Measurements from ENCODE around the gene APOBR. TPM values are rescaled to one million over a fixed set of nuclear protein-coding genes. Genes with fewer than 3 reads are reported as not detected.

The APOBR gene
- total RNA-seq, 1 donor from 2014 or later, result not detected

DNA sequence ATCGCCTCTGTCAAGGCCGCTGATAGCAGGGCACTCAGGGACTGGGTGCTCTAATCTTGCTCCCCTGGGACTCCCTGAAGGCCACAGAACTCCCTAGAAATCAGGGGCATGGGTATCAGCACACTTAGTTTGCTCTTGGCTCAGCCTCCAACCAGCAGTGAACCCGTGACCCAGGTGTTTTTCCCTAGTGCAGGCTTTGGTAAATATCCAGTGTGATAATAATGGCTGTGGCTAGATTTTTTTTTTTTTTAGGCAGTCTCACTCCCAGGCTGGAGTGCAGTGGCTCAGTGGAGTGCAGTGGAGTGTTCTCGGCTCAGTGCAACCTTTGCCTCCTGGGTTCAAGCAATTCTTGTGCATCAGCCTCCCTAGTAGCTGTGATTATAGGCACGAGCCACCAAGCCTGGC, 34.0 kb downstream of the APOBR start:
- H3K4me3 Mint-ChIP-seq, result no peak overlapping the region
- H3K9me3 Mint-ChIP-seq, result no peaks in the 10 kb centered on the region

DNA sequence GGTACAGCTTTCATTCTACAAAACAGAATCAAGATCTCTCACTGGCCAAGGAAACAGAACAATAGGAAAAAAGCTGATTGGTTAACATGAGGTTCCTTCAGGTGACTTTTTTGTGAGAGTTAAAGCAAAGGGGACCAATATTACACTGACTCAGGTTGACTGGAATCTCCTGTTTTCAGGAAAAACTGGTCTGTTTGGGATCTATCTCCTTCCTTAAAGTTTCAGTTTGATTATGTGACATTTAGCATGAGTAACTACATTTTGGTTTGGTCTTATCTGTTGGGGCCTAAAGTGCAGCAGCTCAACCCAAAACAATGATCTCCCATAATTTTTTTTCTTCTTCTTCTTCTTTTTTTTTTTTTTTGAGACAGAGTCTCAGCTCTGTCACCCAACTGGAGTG, 34.7 kb downstream of the APOBR start:
- Mint-ChIP-seq H3K4me1 (no peaks in the 10 kb centered on the region), H3K27me3 (ENCODE audit: low read depth) (no peaks in the 10 kb centered on the region), H3K9me3 (no peaks in the 10 kb centered on the region)

More for the DNA sequence above, 34.0 kb downstream of the APOBR start:
- no peak overlapping the region for H3K27ac Mint-ChIP-seq
- DNase-seq (ENCODE audit: low spot score in 2 of 2, unreplicated experiment in 2 of 2), result no peak
- no peaks in the 10 kb centered on the region for H3K4me1 Mint-ChIP-seq
- TF ChIP-seq, protein P1, sequence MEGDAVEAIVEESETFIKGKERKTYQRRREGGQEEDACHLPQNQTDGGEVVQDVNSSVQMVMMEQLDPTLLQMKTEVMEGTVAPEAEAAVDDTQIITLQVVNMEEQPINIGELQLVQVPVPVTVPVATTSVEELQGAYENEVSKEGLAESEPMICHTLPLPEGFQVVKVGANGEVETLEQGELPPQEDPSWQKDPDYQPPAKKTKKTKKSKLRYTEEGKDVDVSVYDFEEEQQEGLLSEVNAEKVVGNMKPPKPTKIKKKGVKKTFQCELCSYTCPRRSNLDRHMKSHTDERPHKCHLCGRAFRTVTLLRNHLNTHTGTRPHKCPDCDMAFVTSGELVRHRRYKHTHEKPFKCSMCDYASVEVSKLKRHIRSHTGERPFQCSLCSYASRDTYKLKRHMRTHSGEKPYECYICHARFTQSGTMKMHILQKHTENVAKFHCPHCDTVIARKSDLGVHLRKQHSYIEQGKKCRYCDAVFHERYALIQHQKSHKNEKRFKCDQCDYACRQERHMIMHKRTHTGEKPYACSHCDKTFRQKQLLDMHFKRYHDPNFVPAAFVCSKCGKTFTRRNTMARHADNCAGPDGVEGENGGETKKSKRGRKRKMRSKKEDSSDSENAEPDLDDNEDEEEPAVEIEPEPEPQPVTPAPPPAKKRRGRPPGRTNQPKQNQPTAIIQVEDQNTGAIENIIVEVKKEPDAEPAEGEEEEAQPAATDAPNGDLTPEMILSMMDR (IDR thresholded peaks at IDR 0.05; ENCODE audit: unreplicated experiment), result no peak
- H3K36me3 Mint-ChIP-seq, result no peaks in the 10 kb centered on the region
- H3K27me3 Mint-ChIP-seq (ENCODE audit: low read depth), result no peaks in the 10 kb centered on the region

DNA sequence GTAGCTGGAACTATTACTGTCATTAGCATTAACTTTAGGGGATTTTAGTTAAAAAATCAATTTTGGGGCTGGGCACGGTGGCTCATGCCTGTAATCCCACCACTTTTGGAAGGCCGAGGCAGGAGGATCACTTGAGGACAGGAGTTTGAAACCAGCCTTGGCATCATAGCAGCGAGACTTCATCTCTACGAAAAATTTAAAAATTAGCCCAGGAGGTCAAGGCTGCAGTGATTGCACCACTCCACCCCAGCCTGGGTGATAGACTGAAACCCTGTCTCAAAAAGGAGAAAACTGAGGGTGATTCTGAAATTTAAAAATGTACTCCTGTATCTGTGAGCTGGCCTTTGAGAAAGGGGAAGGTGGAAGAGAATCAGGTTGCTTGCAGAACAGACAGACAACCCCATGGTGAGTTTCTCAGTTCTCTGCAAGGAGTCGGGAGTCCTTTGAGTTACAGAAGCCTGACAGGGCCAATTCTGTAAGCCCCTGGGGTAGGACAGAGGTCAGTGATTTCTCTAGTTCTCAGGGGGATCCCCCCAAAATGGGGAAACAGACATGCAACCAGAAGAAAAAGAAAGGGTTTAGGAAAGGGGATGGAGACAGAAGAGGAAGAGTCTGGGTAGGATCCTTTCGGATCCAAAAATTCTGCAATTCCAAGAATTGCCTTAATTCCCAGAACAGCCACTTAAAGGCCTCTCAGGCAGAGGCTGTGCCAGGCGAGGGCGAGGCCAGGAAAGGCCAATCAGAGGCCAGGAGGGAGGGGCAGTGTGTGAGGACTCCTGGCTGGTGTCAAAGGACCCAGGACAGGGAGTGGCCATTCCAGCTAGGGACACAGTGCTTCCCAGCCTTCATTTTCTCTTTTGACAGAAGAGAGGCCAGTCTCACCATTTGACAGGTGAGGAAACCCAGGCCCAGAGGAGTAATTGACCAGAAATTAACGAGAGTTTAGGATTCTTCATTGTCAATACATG, 37.6 kb downstream of the APOBR start:
- no peaks in the 10 kb centered on the region for H3K27me3 Mint-ChIP-seq (ENCODE audit: low read depth)
- no peaks in the 10 kb centered on the region for H3K36me3 Mint-ChIP-seq
- DNase-seq (ENCODE audit: low spot score in 2 of 2, unreplicated experiment in 2 of 2), result no peak
- H3K4me1 Mint-ChIP-seq, result peaks cover 2% of the 10 kb centered on the region
- H3K4me3 Mint-ChIP-seq, result no peak overlapping the region
- no peaks in the 10 kb centered on the region for H3K9me3 Mint-ChIP-seq
- TF ChIP-seq, protein P1 (IDR thresholded peaks at IDR 0.05; ENCODE audit: unreplicated experiment), result no peak
- H3K27ac Mint-ChIP-seq, result no peak overlapping the region

More for the DNA sequence above, 34.7 kb downstream of the APOBR start:
- Mint-ChIP-seq H3K27ac (no peak overlapping the region), H3K36me3 (no peaks in the 10 kb centered on the region), H3K4me3 (no peak overlapping the region)
- no peak for DNase-seq (ENCODE audit: low spot score in 2 of 2, unreplicated experiment in 2 of 2)
- TF ChIP-seq, protein P1 (IDR thresholded peaks at IDR 0.05; ENCODE audit: unreplicated experiment), result no peak

DNA sequence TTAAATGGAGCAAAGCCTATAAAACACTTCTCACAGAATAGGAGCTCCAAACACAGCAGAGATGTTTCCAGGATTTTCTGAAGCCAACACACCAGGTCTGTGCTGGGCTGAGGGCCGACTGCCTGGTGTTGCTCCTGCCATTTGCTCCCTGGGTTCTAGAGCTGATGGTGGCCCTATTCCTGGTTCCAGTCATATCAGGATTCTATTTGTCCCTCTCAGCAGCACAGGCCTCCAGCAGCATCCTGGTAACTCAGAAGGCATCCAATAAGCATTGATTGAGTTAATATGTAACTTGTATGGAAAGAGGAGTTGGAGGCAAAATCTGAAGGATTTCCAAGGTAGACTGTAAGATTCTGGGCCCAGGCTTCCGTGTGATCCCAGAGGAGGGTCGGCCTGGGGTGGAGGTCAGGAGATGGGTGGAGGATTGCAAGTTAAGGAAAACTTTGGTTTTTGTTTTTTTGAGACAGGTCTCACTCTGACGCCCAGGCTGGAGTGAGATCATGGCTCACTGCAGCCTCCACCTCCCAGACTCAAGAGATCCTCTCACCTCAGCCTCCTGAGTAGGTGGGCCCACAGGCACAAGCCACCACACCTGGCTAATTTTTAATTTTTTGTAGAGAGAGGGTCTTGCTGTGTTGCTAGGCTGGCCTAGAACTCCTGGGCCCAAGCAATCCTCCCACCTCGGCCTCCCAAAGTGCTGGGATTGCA, 38.7 kb downstream of the APOBR start:
- DNase-seq (ENCODE audit: low spot score in 2 of 2, unreplicated experiment in 2 of 2), result no peak
- H3K27ac Mint-ChIP-seq, result no peak overlapping the region
- no peaks in the 10 kb centered on the region for H3K36me3 Mint-ChIP-seq
- no peak overlapping the region for H3K4me3 Mint-ChIP-seq
- no peaks in the 10 kb centered on the region for H3K27me3 Mint-ChIP-seq (ENCODE audit: low read depth)
- H3K4me1 Mint-ChIP-seq, result peaks cover 8% of the 10 kb centered on the region
- TF ChIP-seq, protein P1 (IDR thresholded peaks at IDR 0.05; ENCODE audit: unreplicated experiment), result no peak
- H3K9me3 Mint-ChIP-seq, result no peaks in the 10 kb centered on the region

DNA sequence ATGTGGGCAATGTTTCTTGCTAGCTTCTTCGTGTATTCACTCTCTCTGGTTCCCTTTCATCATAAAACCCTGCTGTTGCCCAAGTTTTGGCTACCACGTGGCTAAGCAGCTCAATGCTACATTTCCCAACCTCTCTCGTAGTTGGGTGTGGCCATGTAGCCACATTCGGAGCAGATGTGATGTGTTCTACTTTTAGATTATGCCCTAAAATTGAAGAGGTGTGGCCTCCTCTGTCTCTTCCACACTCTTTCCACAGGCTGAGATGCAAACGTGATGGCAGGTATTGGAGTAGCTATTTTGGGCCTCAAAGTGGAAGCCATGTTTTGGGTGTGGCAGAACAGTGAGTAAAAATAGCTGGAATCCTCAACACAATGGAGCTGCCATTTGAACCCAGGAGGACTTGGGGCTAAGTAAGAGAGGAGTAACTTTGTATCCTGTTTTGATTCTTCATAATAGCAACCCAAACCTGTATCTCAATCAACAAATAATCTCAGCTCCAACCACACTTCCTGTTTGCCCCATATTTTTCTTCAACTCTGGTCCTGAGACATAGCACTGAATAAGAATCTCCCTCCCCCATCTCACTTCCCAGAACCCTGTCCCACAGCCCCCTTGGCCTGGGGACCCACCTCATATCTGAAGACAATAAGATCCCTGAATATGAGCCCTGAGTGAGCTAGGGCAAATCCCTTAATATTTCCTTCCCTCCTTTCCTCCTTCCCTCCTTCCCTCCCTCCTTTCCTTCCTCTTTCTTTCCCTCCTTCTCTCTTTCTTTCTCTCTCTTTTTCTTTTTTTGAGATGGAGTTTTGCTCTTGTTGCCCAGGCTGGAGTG, 40.3 kb downstream of the APOBR start:
- H3K9me3 Mint-ChIP-seq, result no peaks in the 10 kb centered on the region
- DNase-seq (ENCODE audit: low spot score in 2 of 2, unreplicated experiment in 2 of 2), result no peak
- H3K27ac Mint-ChIP-seq, result no peak overlapping the region
- H3K36me3 Mint-ChIP-seq, result no peaks in the 10 kb centered on the region
- TF ChIP-seq, protein P1 (IDR thresholded peaks at IDR 0.05; ENCODE audit: unreplicated experiment), result no peak
- H3K4me1 Mint-ChIP-seq, result peaks cover 16% of the 10 kb centered on the region
- H3K27me3 Mint-ChIP-seq (ENCODE audit: low read depth), result no peaks in the 10 kb centered on the region
- H3K4me3 Mint-ChIP-seq, result no peak overlapping the region
